OCI-LY1 (cell line): ENCODE measurements around the gene AKAP13.

Experiments used
- H2AFZ ChIP-seq: fragments of 200-600 bp; sonication (generic), shearing (Covaris generic); 2 replicates; pipeline ENCODE4 v1.6.0; 2014; ENCODE audit warnings: antibody characterized with exemption, mild to moderate bottlenecking, low read length
- H3F3A ChIP-seq: fragments of 200-600 bp; sonication (generic), shearing (Covaris generic); 2 replicates; pipeline ENCODE4 v1.6.0; 2014; ENCODE audit warnings: mild to moderate bottlenecking, antibody characterized with exemption, low read length, moderate library complexity; ENCODE audit not compliant: insufficient read depth
- H3K27ac ChIP-seq: fragments of 200-600 bp; sonication (generic); 2 replicates; pipeline ENCODE4 v1.5.1; 2014; ENCODE audit warnings: low read length, mixed run types, mild to moderate bottlenecking, low read depth; ENCODE audit not compliant: poor library complexity, severe bottlenecking
- H3K27me3 ChIP-seq: fragments of 200-600 bp; sonication (generic); 2 replicates; pipeline ENCODE4 v1.6.0; 2014; ENCODE audit warnings: antibody characterized with exemption, mild to moderate bottlenecking, low read length, moderate library complexity; ENCODE audit not compliant: insufficient read depth
- H3K36me3 ChIP-seq: fragments of 200-600 bp; sonication (generic); 2 replicates; pipeline ENCODE4 v1.6.1; 2014; ENCODE audit warnings: mild to moderate bottlenecking, antibody characterized with exemption, low read length, moderate library complexity, mixed read lengths; ENCODE audit not compliant: insufficient read depth
- H3K4me1 ChIP-seq: fragments of 200-600 bp; sonication (generic); 2 replicates; pipeline ENCODE4 v1.5.1; 2014; ENCODE audit warnings: mild to moderate bottlenecking, low read length, moderate library complexity; ENCODE audit not compliant: insufficient read depth, severe bottlenecking
- H3K4me2 ChIP-seq: fragments of 200-600 bp; sonication (generic), shearing (Covaris generic); 2 replicates; pipeline ENCODE4 v1.6.1; 2014; ENCODE audit warnings: low read length
- H3K4me3 ChIP-seq: fragments of 200-600 bp; sonication (generic); 2 replicates; pipeline ENCODE4 v1.5.1; 2014; ENCODE audit warnings: low read length, low read depth, mild to moderate bottlenecking, mixed read lengths; ENCODE audit not compliant: poor library complexity, severe bottlenecking
- H3K79me2 ChIP-seq: fragments of 200-600 bp; shearing (Covaris generic); 2 replicates; pipeline ENCODE4 v1.6.1; 2016; ENCODE audit warnings: mixed run types, low read length, mixed read lengths; ENCODE audit not compliant: insufficient read depth
- H3K9ac ChIP-seq: fragments of 200-600 bp; sonication (generic), shearing (Covaris generic); 2 replicates; pipeline ENCODE4 v1.6.1; 2014; ENCODE audit warnings: mild to moderate bottlenecking, low read length, mixed read lengths
- H3K9me2 ChIP-seq: fragments of 200-600 bp; sonication (generic), shearing (Covaris generic); 2 replicates; pipeline ENCODE4 v1.6.1; 2014; ENCODE audit warnings: low read depth, mild to moderate bottlenecking, low read length, mixed read lengths
- H3K9me3 ChIP-seq: fragments of 200-600 bp; shearing (Covaris generic); 2 replicates; pipeline ENCODE4 v1.6.1; 2014; ENCODE audit warnings: low read length, mixed read lengths
- H4K20me1 ChIP-seq: fragments of 200-600 bp; sonication (generic), shearing (Covaris generic); 2 replicates; pipeline ENCODE4 v1.6.0; 2016; ENCODE audit warnings: mild to moderate bottlenecking, low read length; ENCODE audit not compliant: insufficient read depth
- EZH2 ChIP-seq: fragments of 200-600 bp; sonication (generic), shearing (Covaris generic); IDR thresholded peaks from 2 replicates; pipeline ENCODE4 v1.8.0; 2017; ENCODE audit warnings: borderline replicate concordance, mixed run types, mild to moderate bottlenecking, antibody characterized with exemption, low read length, moderate library complexity, mixed read lengths
- TF ChIP-seq, protein P1 (sequence below): fragments of 200-600 bp; sonication (generic), shearing (Covaris generic); IDR thresholded peaks from 2 replicates; pipeline ENCODE4 v1.5.1; 2017; ENCODE audit warnings: mild to moderate bottlenecking, antibody characterized with exemption, low read length, moderate library complexity, mixed read lengths

Gene AKAP13

DNA sequence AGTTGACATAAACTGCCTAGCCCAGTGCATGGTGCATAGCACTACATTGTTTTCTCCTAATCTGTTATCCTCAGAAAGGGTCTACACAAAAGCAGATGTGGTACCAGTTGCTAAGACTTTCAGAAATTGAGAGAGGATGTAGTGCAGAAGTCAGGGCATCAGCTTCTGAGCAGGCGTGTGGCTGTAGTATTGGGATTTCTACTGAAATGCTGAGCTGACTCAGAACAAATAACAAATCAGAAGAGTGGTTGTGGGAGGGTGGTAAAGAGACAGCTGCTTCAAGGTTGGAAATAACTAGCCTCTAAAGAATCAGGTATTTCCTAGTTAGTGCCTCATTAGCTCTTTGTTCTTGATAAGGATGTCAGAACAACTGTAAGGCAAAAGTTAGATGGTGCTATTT lies 161.3 kb downstream of the AKAP13 start:
- TF ChIP-seq, protein P1, sequence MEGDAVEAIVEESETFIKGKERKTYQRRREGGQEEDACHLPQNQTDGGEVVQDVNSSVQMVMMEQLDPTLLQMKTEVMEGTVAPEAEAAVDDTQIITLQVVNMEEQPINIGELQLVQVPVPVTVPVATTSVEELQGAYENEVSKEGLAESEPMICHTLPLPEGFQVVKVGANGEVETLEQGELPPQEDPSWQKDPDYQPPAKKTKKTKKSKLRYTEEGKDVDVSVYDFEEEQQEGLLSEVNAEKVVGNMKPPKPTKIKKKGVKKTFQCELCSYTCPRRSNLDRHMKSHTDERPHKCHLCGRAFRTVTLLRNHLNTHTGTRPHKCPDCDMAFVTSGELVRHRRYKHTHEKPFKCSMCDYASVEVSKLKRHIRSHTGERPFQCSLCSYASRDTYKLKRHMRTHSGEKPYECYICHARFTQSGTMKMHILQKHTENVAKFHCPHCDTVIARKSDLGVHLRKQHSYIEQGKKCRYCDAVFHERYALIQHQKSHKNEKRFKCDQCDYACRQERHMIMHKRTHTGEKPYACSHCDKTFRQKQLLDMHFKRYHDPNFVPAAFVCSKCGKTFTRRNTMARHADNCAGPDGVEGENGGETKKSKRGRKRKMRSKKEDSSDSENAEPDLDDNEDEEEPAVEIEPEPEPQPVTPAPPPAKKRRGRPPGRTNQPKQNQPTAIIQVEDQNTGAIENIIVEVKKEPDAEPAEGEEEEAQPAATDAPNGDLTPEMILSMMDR = no peak
- Histone ChIP-seq H3K79me2 (no peaks in the 10 kb centered on the region), H3K4me2 (no peak overlapping the region), H3K9me2 (no peaks in the 10 kb centered on the region), H3K9me3 (no peaks in the 10 kb centered on the region), H3K4me1 (peaks cover 19% of the 10 kb centered on the region), H3K27me3 (no peaks in the 10 kb centered on the region), H4K20me1 (no peaks in the 10 kb centered on the region), H3K9ac (no peak overlapping the region), H2AFZ (no peak overlapping the region), H3K36me3 (peaks cover 20% of the 10 kb centered on the region; the same call in 1 of the 2 replicates), H3K27ac (no peak overlapping the region), H3F3A (no peaks in the 10 kb centered on the region), H3K4me3 (no peak overlapping the region)

DNA sequence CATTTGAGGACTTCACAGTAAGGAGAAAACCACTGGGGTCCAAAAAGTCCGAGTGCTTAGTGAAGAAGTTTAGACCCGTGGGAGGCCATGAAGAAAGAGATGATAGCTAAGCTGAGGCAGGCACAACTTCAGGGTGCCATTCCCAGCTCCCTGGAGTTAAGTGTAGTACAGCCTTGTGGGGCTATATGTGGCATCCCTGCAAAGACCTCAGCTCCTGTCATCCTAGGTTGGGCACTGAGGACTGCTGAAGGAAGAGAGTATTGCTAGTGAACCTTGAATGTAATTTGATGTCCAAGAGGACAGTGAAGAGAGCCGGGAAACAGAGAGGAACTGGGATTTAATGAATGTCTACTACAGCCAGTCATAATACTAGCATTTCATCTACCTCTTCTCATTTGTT lies 162.1 kb downstream of the AKAP13 start:
- H3F3A ChIP-seq = no peaks in the 10 kb centered on the region
- no peaks in the 10 kb centered on the region for H3K9me2 ChIP-seq
- peaks cover 20% of the 10 kb centered on the region; the same call in 1 of the 2 replicates for H3K36me3 ChIP-seq
- H3K4me2 ChIP-seq = no peak overlapping the region
- no peak overlapping the region for H2AFZ ChIP-seq
- no peaks in the 10 kb centered on the region for H4K20me1 ChIP-seq
- no peaks in the 10 kb centered on the region for H3K79me2 ChIP-seq
- peaks cover 19% of the 10 kb centered on the region for H3K4me1 ChIP-seq
- no peaks in the 10 kb centered on the region for H3K27me3 ChIP-seq
- H3K9ac ChIP-seq = no peak overlapping the region
- no peak overlapping the region for H3K27ac ChIP-seq
- TF ChIP-seq, protein P1 = no peak
- no peak for TF ChIP-seq EZH2
- no peak overlapping the region for H3K4me3 ChIP-seq
- H3K9me3 ChIP-seq = no peaks in the 10 kb centered on the region

DNA sequence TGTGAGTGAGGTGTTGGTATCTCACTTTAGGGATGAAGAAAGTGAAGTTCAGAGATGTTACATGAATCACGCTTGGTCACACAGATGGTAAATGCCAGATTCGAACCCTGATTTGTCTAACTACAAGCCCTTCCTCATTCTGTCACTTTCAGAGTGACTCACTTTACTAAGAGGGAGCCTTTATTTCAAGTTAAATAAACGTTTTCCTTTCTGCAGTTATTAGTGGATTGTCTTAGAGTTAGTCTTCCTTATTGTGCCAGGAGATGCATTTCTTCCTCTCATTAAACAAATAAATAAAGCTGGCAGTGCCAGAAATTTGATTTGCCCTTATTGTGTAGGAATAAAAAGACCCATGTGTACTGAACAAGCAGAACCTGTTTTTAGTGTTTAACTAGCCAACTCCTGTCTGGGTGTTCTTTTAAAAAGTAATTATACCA lies 162.5 kb downstream of the AKAP13 start:
- no peaks in the 10 kb centered on the region for H3K9me3 ChIP-seq

More for the DNA sequence above, 162.5 kb downstream of the AKAP13 start:
- H3K27me3 ChIP-seq = no peaks in the 10 kb centered on the region
- H3K9me2 ChIP-seq = no peaks in the 10 kb centered on the region
- no peak overlapping the region for H3K9ac ChIP-seq
- H3K27ac ChIP-seq = no peak overlapping the region
- H2AFZ ChIP-seq = no peak overlapping the region
- H4K20me1 ChIP-seq = no peaks in the 10 kb centered on the region
- no peak overlapping the region for H3K4me3 ChIP-seq
- H3K36me3 ChIP-seq = peaks cover 20% of the 10 kb centered on the region; the same call in 1 of the 2 replicates
- H3K4me1 ChIP-seq = peaks cover 19% of the 10 kb centered on the region
- H3F3A ChIP-seq = no peaks in the 10 kb centered on the region
- no peaks in the 10 kb centered on the region for H3K79me2 ChIP-seq
- no peak for TF ChIP-seq EZH2
- TF ChIP-seq, protein P1 = no peak
- H3K4me2 ChIP-seq = no peak overlapping the region
